Endothelial cell of umbilical vein (primary cell): ENCODE measurements around the gene PTCH1. TPM values are rescaled to one million over a fixed set of nuclear protein-coding genes. Genes with fewer than 3 reads are reported as not detected.

ENCODE experiments used
- BruUV-seq: library from RNA; stranded (reverse); fragments of 400-500 nt; replicated peaks from 2 replicates; lab custom pipeline; 2021; lab: Mats Ljungman, UMichigan
- CTCF ChIA-PET: fragments of 300-600, 350-600 bp; sonication (Branson Sonifier 250); formaldehyde crosslinking; loops from one replicate; lab custom pipeline; 2021; ENCODE audit warnings: antibody characterized with exemption, inconsistent platforms; lab: Charles Lee
- POLR2A ChIA-PET: fragments of 300-600, 350-600 bp; sonication (Branson Sonifier 250); formaldehyde crosslinking; loops from one replicate; lab custom pipeline; 2021; ENCODE audit warnings: antibody characterized with exemption, inconsistent platforms; lab: Charles Lee
- DNase-seq: peaks from one replicate; pipeline ENCODE4 v3.0.0-alpha.2; 2011; ENCODE audit warnings: low read depth, low spot score
- FAIRE-seq: peaks from 2 replicates; lab custom pipeline; 2011; peaks lifted over from hg19 to GRCh38; lab: Jason Lieb, UNC
- H2AFZ ChIP-seq: 2 replicates; pipeline ENCODE4 v1.6.0; 2012; ENCODE audit warnings: low read depth, low read length, control low read depth, inconsistent platforms
- H3K27ac ChIP-seq: 2 replicates; pipeline ENCODE4 v1.5.1; 2011; ENCODE audit warnings: low read depth, mild to moderate bottlenecking, control low read depth, low read length, moderate library complexity; ENCODE audit not compliant: insufficient read depth
- H3K27me3 ChIP-seq, 2 experiments: 2 replicates each; pipeline versions ENCODE4 v1.6.0 to v1.6.1; 2011; ENCODE audit warnings: low read length in 2 of 2, mixed read lengths in 1 of 2; ENCODE audit not compliant: control insufficient read depth in 2 of 2, insufficient read depth in 2 of 2
- H3K36me3 ChIP-seq, 2 experiments: 2 replicates in 1 of 2; 3 replicates in 1 of 2; pipeline ENCODE4 v1.5.1; 2011; ENCODE audit warnings: low read length in 2 of 2, mild to moderate bottlenecking in 1 of 2, moderate library complexity in 1 of 2; ENCODE audit not compliant: control insufficient read depth in 2 of 2, insufficient read depth in 2 of 2; ENCODE audit errors: extremely low read depth in 1 of 2
- H3K4me1 ChIP-seq: 3 replicates; pipeline ENCODE4 v1.5.1; 2011; ENCODE audit warnings: mild to moderate bottlenecking, low read length; ENCODE audit not compliant: control insufficient read depth, insufficient read depth; ENCODE audit errors: extremely low read depth
- H3K4me2 ChIP-seq: 2 replicates; pipeline ENCODE4 v1.6.1; 2011; ENCODE audit warnings: low read length, control low read depth, mixed read lengths; ENCODE audit not compliant: insufficient read depth
- H3K4me3 ChIP-seq, 3 experiments: fragments of 200-600 bp in 1 of 3; sonication (generic), shearing (Covaris generic) in 1 of 3; replicated peaks in 1 of 3; 2 replicates each; pipeline ENCODE4 v1.5.1; 2011 to 2016; ENCODE audit warnings: control low read depth in 3 of 3, low read length in 3 of 3, mild to moderate bottlenecking in 2 of 3, inconsistent platforms in 1 of 3, low read depth in 1 of 3, moderate library complexity in 1 of 3; ENCODE audit not compliant: insufficient read depth in 1 of 3
- H3K79me2 ChIP-seq: 2 replicates; pipeline ENCODE4 v1.6.0; 2012; ENCODE audit warnings: low read length, inconsistent platforms; ENCODE audit not compliant: control insufficient read depth, insufficient read depth
- H3K9ac ChIP-seq: replicated peaks from 2 replicates; pipeline ENCODE3; 2011; ENCODE audit warnings: low read length, control low read depth; ENCODE audit not compliant: insufficient read depth; ENCODE audit errors: extremely low read depth
- H3K9me1 ChIP-seq: replicated peaks from 3 replicates; pipeline ENCODE4 v1.6.0; 2011; ENCODE audit warnings: mild to moderate bottlenecking, low read length; ENCODE audit not compliant: control insufficient read depth, insufficient read depth; ENCODE audit errors: extremely low read depth
- H3K9me3 ChIP-seq: replicated peaks from 2 replicates; pipeline ENCODE4 v1.5.1; 2012; ENCODE audit warnings: low read length, inconsistent platforms; ENCODE audit not compliant: control insufficient read depth, insufficient read depth
- H4K20me1 ChIP-seq: replicated peaks from 2 replicates; pipeline ENCODE3; 2011; ENCODE audit warnings: mild to moderate bottlenecking, low read length; ENCODE audit not compliant: control insufficient read depth, insufficient read depth; ENCODE audit errors: extremely low read depth
- EZH2 ChIP-seq: IDR thresholded peaks from 2 replicates; pipeline ENCODE4 v1.6.1; 2012; ENCODE audit warnings: borderline replicate concordance, low read depth, mild to moderate bottlenecking, moderate library complexity, low read length, inconsistent platforms; ENCODE audit not compliant: severe bottlenecking
- GATA2 ChIP-seq: IDR thresholded peaks from 2 replicates; pipeline ENCODE4 v1.7.0; 2011; ENCODE audit warnings: low read depth, mild to moderate bottlenecking, moderate library complexity, mixed read lengths, low read length; ENCODE audit not compliant: insufficient read length, insufficient read depth
- MYC ChIP-seq: IDR thresholded peaks from one replicate; pipeline ENCODE4 v1.6.1; 2011; ENCODE audit warnings: mild to moderate bottlenecking, low read depth, low read length
- POLR2A ChIP-seq: IDR thresholded peaks from 2 replicates; pipeline ENCODE4 v1.6.1; 2012; ENCODE audit warnings: low read depth, mild to moderate bottlenecking, control low read depth, low read length
- POLR2AphosphoS5 ChIP-seq: IDR thresholded peaks from 2 replicates; pipeline ENCODE4 v1.6.1; 2012; ENCODE audit warnings: low read depth, mild to moderate bottlenecking, control low read depth, low read length, moderate library complexity; ENCODE audit not compliant: insufficient read depth
- dilution Hi-C: fragments of 300-500 bp; cut with MboI; formaldehyde crosslinking; loops from one replicate; pipeline ENCODE4 v1.15.0; 2019; ENCODE audit warnings: low sequenced_read_pairs; ENCODE audit not compliant: extremely low pct_ligation_motif_present
- intact Hi-C: fragments of 100-400 bp; cut with micrococcal nuclease; formaldehyde crosslinking; loops from one replicate; pipeline ENCODE4 v1.10.0; 2022
- polyA plus RNA-seq, 4 experiments: library from polyadenylated mRNA; depleted of rRNA in 3 of 4; stranded (reverse) in 3 of 4; unstranded in 1 of 4; fragments of >200 nt; gene quantifications; 2 replicates each; pipeline versions ENCODE4 v1.2.1 to v1.2.3, GENCODE V29; 2011 to 2012; ENCODE audit warnings: missing spikeins in 1 of 4
- total RNA-seq: library from RNA; stranded (reverse); gene quantifications from 2 replicates; pipeline ENCODE4 v1.2.3, GENCODE V29; 2021
- TF ChIP-seq, protein P1 (sequence below), 2 donors: IDR thresholded peaks; 1 replicate in 1 of 2; 2 replicates in 1 of 2; pipeline ENCODE4 v1.5.1; 2011; ENCODE audit warnings: low read length in 2 of 2, mild to moderate bottlenecking in 2 of 2, moderate library complexity in 2 of 2, control low read depth in 1 of 2, inconsistent platforms in 1 of 2, low read depth in 1 of 2; ENCODE audit not compliant: insufficient read depth in 1 of 2; ENCODE audit errors: extremely low read depth in 1 of 2

The PTCH1 gene
- total and polyA plus RNA-seq, 2 donors (not counting 3 experiments of a cell fraction or from before 2014, with no cell fraction given), result 3.9 to 12.1 TPM

DNA sequence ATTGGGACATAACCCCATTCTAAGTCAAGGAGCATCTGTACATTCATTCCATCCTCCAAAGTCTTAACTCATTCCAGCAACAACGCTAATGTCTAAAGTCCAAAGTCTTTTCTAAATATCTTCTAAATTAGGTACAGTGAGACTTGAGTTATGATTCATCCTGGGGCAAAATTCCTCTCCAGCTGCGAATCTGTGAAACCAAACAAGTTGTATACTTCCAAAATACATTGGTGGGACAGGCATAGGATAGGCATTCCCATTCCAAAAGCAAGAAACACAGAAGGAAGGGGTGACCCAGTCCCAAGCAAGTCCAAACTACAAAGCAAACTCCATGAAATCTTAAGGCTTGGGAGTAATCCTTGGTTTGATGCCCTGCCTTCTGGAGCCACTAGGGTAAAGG is 101.6 kb downstream of the PTCH1 start:
- no peaks in the 10 kb centered on the region for H3K9me1 ChIP-seq
- H3K4me1 ChIP-seq, result peaks cover 1% of the 10 kb centered on the region
- H3K4me3 ChIP-seq, result no peak overlapping the region
- DNase-seq, result no peak
- no peak overlapping the region for H2AFZ ChIP-seq
- intact Hi-C loops (no loop called here), dilution Hi-C loops (no loop called here)
- no peak for FAIRE-seq
- TF ChIP-seq POLR2AphosphoS5 (no peak), EZH2 (no peak)
- H3K9ac ChIP-seq, result no peak overlapping the region
- no peaks in the 10 kb centered on the region for H3K9me3 ChIP-seq
- BruUV-seq, result no TSS peak
- no peaks in the 10 kb centered on the region for H3K27me3 ChIP-seq
- H3K27ac ChIP-seq, result no peak overlapping the region
- no peaks in the 10 kb centered on the region for H3K36me3 ChIP-seq
- H3K79me2 ChIP-seq, result no peaks in the 10 kb centered on the region
- ChIA-PET CTCF (no interaction called here), POLR2A (no interaction called here)
- H4K20me1 ChIP-seq, result no peaks in the 10 kb centered on the region
- no peak overlapping the region for H3K4me2 ChIP-seq

DNA sequence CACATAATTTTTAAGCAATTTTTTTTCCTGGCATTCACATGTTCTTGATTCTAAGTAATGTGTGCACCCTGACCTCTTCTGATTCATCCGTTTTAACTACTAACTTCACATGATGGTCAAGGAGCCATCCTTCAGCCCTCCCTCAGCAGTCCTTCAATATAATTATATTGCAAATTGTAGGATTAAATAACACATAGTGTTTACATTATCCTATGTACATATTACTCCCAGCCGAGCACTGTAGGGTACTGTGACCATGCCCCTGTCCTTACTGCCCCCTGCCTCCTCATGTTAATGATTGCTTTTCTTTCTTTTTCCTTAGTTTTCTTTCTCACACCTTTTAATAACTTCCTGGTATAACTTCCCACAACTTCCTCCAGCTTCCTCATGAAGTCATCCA is 103.0 kb downstream of the PTCH1 start:
- POLR2A ChIA-PET, result no interaction called here
- BruUV-seq, result no TSS peak
- peaks cover 3% of the 10 kb centered on the region for H3K4me1 ChIP-seq
- no peaks in the 10 kb centered on the region for H3K27me3 ChIP-seq
- CTCF ChIA-PET, result no interaction called here
- H3K9me1 ChIP-seq, result no peaks in the 10 kb centered on the region
- FAIRE-seq (no peak), DNase-seq (no peak)
- no peak overlapping the region for H2AFZ ChIP-seq
- no peaks in the 10 kb centered on the region for H4K20me1 ChIP-seq
- H3K27ac ChIP-seq, result no peak overlapping the region
- H3K4me3 ChIP-seq, result no peak overlapping the region
- TF ChIP-seq POLR2A (no peak), GATA2 (no peak), POLR2AphosphoS5 (no peak), MYC (no peak)
- TF ChIP-seq, protein P1, sequence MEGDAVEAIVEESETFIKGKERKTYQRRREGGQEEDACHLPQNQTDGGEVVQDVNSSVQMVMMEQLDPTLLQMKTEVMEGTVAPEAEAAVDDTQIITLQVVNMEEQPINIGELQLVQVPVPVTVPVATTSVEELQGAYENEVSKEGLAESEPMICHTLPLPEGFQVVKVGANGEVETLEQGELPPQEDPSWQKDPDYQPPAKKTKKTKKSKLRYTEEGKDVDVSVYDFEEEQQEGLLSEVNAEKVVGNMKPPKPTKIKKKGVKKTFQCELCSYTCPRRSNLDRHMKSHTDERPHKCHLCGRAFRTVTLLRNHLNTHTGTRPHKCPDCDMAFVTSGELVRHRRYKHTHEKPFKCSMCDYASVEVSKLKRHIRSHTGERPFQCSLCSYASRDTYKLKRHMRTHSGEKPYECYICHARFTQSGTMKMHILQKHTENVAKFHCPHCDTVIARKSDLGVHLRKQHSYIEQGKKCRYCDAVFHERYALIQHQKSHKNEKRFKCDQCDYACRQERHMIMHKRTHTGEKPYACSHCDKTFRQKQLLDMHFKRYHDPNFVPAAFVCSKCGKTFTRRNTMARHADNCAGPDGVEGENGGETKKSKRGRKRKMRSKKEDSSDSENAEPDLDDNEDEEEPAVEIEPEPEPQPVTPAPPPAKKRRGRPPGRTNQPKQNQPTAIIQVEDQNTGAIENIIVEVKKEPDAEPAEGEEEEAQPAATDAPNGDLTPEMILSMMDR (IDR thresholded peaks at IDR 0.05; ENCODE audit: extremely low read depth in 1 of 2, insufficient read depth in 1 of 2, low read depth in 1 of 2, low read length in 2 of 2), result no peak
- no peak overlapping the region for H3K9ac ChIP-seq
- H3K36me3 ChIP-seq, result no peaks in the 10 kb centered on the region
- no peaks in the 10 kb centered on the region for H3K9me3 ChIP-seq
- no peaks in the 10 kb centered on the region for H3K79me2 ChIP-seq
- dilution Hi-C loops (no loop called here), intact Hi-C loops (no loop called here)
- no peak overlapping the region for H3K4me2 ChIP-seq
